NCI-H146 (cell line): ENCODE data around the gene RBL1.
A peak's percentile ranks its signal among the peaks of the same experiment; 100 is the strongest.
"Not testable (repeated sequence)": the region's sequence is repeated elsewhere in the genome, so short reads cannot be mapped to it uniquely, and the experiment has no call there.

Experiments
- DNase-seq: peaks from one replicate; lab custom pipeline; 2025; lab: John Stamatoyannopoulos, UW

The RBL1 gene

DNA sequence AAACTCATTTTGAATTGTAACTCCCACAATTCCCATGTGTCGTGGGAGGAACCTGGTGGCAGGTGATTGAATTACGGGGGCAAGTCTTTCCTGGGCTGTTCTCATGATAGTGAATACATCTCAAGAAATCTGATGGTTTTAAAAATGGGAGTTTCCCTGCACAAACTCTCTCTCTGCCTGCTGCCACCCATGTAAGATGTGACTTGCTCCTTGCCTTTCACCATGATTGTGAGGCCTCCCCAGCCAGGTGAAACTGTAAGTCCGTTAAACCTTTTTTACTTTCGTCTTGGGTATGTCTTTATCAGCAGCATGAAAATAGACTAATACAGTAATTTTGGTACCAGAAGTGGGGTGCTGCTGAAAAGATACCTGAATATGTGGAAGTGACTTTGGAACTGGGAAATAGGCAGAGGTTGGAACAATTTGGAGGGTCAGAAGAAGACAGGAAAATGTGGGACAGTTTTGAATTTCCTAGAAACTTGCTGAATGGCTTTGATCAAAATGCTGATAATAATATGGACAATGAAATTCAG, 102.9 kb downstream of the RBL1 start:
- DNase-seq = no peak

GRCh38 chr20:36991703-36992102, 104.1 kb downstream of the RBL1 start:
- no peak for DNase-seq

GRCh38 chr20:36989797-36990196, 106.0 kb downstream of the RBL1 start:
- DNase-seq = no peak

DNA sequence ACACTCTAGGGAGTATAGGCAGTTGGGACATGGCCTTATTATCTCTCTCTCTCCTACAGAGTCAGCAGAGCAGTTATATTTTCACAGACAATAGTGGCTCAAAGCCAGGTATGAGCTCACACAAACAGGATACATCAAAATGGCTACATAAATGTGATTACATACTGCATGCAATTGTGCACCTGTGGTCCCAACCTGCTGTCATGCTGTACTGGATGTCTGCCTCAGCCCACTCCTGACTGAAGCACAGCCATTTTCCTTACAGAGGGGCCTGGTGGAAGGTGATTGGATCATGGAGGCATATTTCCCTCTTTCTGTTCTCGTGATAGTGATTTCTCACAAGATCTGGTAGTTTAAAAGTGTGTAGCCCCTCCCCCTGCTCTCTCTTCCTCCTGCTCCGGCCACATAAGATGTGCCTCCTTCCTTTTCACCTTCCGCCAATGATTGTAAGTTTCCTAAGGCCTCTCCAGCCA, 107.3 kb downstream of the RBL1 start:
- peak; percentile 9 for DNase-seq

DNA sequence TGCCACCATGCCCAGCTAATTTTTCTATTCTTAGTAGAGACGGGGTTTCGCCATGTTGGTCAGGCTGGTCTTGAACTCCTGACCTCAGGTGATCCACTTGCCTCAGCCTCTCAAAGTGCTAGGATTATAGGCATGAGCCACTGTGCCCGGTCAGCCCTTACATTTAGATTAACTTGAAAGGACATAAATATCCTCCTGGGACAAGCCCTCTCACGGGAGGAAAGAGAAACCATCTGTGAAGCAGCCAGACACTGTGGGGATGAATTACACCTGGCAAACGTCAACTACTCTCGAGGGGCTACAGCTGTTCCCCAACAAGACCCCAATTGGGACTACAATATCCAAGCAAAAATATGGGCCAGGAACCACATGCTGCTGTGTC, 111.5 kb downstream of the RBL1 start:
- no peak for DNase-seq

DNA sequence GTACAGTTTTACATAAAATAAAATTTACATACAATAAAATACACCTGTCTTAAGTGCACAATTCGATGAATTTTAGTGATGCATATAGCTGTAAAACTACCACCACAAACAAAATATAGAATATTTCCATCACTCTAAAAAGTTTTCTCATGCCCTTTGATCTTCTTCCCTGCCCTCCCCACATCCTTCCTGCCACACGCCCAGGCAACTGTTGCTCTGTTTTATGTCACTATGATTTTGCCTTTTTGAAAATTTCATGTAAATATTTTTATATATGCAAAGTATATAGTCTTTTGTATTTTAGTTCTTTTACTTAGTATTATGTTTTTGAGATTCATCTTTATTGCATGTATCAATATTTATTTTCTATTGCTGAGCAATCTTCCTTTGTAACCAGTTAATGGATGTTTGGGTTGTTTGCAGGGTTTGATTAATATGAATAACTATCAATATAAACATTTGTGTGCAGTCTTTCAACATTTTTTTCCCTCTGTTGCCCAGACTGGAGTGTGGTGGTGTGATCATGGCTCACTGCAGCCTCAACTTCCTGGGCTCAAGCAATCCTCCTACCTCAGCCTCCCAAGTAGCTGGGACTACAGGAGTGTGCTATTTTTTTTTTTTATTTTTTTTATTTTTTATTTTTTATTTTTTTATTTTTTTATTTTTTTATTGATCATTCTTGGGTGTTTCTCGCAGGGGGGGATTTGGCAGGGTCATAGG, 120.5 kb downstream of the RBL1 start:
- no peak for DNase-seq

DNA sequence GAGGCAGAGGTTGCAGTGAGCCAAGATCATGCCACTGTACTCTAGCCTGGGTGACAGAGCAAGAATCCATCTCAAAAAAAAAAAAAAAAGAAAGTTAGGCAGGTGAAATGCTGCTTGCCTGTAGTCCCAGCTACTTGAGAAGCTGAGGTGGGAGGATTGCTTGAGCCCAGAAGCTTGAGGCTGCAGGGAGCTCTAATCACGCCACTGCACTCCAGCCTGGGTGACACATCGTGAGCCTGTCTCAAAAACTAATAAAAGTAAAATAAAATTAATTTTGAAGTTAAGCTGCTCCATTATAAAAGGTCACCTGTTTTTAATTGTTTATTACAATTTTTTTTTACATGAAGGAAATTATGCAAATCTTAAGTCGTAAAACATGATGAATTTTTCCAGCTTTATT, 121.1 kb downstream of the RBL1 start:
- no peak for DNase-seq

GRCh38 chr20:36971103-36971502, 124.7 kb downstream of the RBL1 start:
- DNase-seq = no peak

GRCh38 chr20:36969478-36970186, 126.2 kb downstream of the RBL1 start:
- DNase-seq = no peak

GRCh38 chr20:36969051-36969450, 126.7 kb downstream of the RBL1 start:
- no peak for DNase-seq

GRCh38 chr20:36967636-36968035, 128.2 kb downstream of the RBL1 start:
- no peak for DNase-seq

DNA sequence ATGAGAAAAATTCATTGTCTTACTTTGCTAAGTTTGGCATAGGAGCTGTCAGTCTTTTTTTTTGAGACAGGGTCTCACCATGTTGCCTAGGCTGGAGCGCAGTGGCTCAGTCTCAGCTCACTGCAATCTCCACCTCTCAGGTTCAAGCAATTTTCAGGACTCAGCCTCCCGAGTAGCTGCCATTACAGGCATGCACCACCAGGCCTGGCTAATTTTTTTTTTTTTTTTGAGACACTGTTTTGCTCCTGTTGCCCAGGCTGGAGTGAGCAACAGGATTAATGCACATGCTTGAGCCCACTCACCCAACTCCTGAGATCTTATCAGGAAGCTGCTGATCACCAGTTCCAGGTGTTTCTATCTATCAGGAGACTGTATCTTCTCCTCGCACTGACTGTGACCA, 128.8 kb downstream of the RBL1 start:
- DNase-seq = not testable (repeated sequence)

DNA sequence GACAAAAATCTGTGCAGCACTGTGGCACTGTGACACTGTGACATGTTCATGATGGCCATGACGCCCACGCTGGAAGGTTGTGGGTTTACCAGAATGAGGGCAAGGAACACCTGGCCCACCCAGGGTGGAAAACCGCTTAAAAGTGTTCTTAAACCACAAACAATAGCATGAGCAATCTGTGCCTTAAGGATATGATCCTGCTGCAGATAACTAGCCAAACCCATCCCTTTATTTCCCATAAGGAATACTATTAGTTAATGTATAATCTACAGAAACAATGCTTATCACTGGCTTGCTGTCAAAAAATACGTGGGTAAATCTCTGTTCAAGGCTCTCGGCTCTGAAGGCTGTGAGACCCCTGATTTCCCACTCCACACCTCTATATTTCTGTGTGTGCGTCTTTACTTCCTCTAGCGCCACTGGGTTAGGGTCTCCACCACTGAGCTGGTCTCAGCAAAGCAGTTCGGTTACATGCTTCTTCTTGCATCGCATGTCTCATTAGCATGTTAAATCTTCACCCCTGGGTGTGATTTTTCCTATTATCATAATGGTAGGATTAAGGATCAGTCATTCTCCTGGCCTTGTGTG, 133.3 kb downstream of the RBL1 start:
- not testable (repeated sequence) for DNase-seq

DNA sequence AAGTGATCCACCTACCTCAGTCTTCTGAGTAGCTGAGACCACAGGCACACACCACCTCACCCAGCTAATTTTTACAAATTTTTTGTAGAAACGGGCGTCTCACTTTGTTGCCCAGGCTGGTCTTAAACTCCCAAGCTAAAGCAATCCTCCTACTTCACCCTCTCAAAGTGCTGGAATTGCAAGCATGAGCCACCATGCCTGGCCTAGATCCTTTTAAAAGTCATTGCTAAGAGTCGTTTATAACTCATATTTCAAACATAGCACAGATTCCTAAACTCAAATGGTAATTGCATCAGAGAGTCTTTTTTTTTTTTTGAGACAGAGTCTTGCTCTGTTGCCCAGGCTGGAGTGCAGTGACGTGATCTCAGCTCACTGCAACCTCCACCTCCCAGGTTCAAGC, 136.6 kb downstream of the RBL1 start:
- DNase-seq = no peak

- DNase-seq = no peak
Measured at GRCh38 chr20:36957875-36958667, 137.7 kb downstream of the RBL1 start.

- DNase-seq = no peak
Measured at GRCh38 chr20:36956674-36957073, 139.1 kb downstream of the RBL1 start.

- no peak for DNase-seq
Measured at GRCh38 chr20:36956016-36956415, 139.8 kb downstream of the RBL1 start.

DNA sequence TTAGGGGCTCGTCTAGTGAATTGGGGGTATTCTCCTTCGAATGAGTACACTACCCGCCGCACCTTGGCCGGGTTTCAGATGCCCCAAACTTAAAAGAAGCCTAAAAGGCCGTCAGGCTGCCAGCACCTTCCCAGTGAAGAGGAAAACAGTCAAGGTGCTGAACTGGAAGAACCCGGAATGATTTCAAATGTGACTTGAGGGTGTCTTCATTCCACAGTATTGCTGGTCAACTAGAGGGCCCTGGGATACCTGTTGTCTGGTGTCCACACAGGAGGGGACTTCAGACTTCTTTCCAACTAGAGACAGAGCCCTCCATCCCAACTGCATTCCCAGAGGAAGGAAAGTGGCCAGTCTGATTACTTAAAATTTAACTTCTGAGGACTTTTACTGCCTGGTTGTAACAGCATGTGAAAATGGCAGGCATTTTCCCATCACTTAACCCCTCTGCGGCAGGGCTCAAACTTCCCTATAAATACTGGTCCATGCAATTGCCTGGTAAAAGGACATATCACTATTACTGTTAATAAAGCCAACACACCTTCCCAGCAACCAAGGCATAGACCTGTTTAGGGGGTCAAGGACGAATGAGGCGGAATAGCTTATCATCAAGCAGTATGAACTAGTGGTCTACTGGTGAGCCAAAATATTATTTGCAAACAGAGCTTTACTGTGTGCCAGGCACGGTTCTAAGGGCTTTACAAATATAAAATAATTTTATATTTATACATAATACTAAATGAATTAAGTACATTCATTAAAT, 143.6 kb downstream of the RBL1 start:
- peak; percentile 59 for DNase-seq

- peak; percentile 100 for DNase-seq
Measured at GRCh38 chr20:36951198-36951978, 144.4 kb downstream of the RBL1 start, which contains the start of gene SAMHD1. SAMHD1 (minus strand) TSS chr20:36951708; CDS start chr20:36951643, 65 bp downstream.

DNA sequence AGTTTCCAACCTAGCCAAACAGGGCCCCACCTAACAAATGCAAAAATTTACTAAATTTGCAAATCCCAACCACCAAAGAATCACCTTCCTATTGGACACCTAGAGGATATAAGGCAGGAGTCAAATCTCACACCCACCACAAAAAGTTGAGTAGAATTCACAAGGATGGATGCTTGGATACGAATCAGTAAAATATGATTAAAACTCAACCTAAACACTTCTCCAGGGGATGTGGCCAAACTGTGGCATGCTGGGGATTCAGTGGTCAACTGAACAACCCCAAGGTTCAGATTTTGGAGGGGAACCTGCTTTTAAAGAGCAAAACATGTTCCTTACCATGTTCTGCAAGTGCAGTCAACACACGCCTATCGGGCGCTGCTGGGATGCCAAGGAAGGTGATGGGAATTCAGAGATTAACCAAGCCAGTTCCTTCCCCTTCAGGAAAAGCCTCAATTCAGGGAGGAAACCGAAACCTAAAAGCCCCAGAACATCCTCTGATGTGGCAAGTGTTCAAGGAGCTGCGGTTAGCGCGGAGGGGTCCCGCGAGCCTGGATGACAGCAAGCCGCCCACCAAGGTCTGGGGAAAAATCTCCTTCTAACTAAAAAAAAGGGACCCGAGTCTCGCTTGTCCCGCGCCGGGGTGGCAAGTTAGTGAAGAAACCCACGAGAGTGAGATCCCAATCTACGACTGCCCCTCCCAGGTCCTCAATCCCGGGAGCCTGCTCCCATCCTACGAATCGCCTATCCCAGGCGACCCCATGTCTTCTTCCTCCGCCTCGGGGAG, 145.2 kb downstream of the RBL1 start:
- DNase-seq = no peak
